HFFc6 (cell line): ENCODE measurements around the gene HOXA5. TPM values are rescaled to one million over a fixed set of nuclear protein-coding genes. Genes with fewer than 3 reads are reported as not detected.

Source experiments
- DNase-seq: peaks from one replicate; pipeline ENCODE4 v3.0.0-alpha.2; 2018
- H3K27ac Mint-ChIP-seq: 2 replicates; pipeline ENCODE4 v1.8.0; 2020; ENCODE audit warnings: mild to moderate bottlenecking, mixed read lengths
- H3K27me3 Mint-ChIP-seq: 2 replicates; pipeline ENCODE4 v1.8.0; 2021; ENCODE audit warnings: mild to moderate bottlenecking, moderate library complexity, mixed read lengths; ENCODE audit not compliant: insufficient read depth
- H3K36me3 Mint-ChIP-seq: 2 replicates; pipeline ENCODE4 v1.8.0; 2021; ENCODE audit warnings: low read depth, mixed read lengths
- H3K4me1 Mint-ChIP-seq: 2 replicates; pipeline ENCODE4 v1.8.0; 2020; ENCODE audit warnings: low read depth, mixed read lengths
- H3K4me3 Mint-ChIP-seq: 2 replicates; pipeline ENCODE4 v1.8.0; 2020; ENCODE audit warnings: mild to moderate bottlenecking, moderate library complexity, mixed read lengths
- H3K9me3 Mint-ChIP-seq: 2 replicates; pipeline ENCODE4 v1.8.0; 2020; ENCODE audit warnings: mild to moderate bottlenecking, mixed read lengths
- CTCF ChIP-seq: fragments of 200-600 bp; sonication (generic); IDR thresholded peaks from 2 replicates; pipeline ENCODE4 v1.5.0; 2021; ENCODE audit warnings: antibody characterized with exemption, mild to moderate bottlenecking
- total RNA-seq, 6 experiments: library from RNA; stranded (reverse); fragmentation: NEBNext Ultra II Directional; extraction: Animal tissue kit (Norgen Biotek cat#: 25700); gene quantifications; 2 replicates in 1 of 6; 3 replicates in 5 of 6; pipeline ENCODE4 v1.2.3, GENCODE V29; 2021

HOXA5 gene
- total RNA-seq, 6 experiments from 2014 or later, result 2.0 to 3.8 (median 2.8) TPM

DNA sequence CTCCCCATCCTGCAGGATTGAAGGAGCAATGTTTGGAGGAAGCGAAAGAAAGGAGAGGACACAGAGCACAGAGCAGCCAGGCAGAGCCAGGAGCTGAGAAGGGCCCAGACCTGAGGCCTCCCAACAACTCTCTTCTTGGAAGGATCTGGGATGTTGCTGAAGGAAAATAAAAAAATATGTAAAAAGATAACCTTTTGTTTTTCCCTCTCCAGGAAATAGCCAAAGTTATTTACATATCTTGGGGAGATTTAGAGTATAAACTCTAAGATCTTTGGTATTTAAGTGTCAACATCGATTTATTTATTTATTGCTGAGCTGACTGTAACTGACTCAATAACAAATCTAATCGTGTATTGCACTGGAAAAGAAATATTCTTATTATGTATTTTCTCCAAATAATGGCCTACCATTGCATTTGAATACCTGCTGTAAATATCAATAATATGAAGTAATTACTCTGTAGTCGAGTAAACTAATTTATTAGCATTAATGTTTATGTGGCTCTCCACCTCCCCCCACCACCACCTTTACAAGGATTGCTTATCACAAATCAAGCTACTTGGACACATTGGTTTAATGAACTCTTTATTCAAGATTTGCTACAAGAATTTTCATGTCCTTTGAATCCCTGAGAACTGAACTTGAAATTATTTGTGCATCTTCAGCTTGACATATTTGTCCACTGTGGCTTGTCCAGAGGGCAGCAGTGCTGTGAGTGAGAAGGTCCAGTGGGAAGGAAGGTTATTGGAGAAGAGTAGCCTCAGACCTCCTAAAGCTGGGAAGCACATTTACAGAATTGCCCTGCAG is 43.4 kb upstream of the HOXA5 start:
- H3K4me3 Mint-ChIP-seq, result peak overlapping the region; percentile 93
- H3K27me3 Mint-ChIP-seq, result peaks cover 23% of the 10 kb centered on the region
- no peaks in the 10 kb centered on the region for H3K9me3 Mint-ChIP-seq
- TF ChIP-seq CTCF, result no peak
- H3K4me1 Mint-ChIP-seq, result peaks cover 69% of the 10 kb centered on the region
- no peak for DNase-seq
- H3K27ac Mint-ChIP-seq, result peak overlapping the region; percentile 97
- H3K36me3 Mint-ChIP-seq, result peaks cover 39% of the 10 kb centered on the region

DNA sequence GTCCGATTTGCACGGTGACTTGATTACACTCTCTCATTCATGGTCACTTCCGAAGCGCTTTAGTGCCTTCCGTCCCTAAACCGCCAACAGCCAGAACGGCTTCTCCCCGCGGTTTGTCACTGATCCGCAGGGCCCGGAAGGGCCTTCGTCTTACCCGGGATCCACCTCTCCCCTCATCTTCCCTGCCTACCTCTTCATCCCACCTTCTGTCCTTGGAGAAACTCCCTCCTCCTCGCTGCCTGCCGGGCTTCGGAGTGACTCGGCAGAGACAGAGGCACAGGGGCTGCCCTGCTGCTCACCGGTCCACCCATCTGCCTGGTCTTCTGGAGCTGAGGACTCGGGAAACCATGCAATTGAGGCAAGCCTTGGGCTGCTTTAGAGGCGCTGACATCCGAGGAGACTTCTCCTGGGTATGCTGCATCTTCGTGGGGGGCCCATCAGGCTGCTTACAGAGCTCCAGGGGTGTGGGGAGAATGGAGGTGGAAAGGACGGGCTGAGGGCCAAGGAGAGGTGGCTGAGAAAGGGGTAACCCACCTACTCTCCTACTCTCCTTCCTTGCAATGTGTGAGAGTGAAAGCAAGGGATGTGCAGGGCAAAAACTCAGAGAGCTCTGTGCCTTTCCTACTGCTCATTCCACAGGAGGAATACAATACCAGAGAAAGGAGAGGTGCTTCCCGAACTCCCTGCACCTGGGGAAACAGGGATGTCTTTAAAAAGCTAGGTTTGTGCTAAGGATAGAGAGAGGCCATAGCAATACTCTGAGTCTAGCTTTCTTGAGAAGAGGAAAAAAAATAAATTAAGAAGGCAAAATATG is 42.6 kb upstream of the HOXA5 start:
- peak overlapping the region; percentile 97 for H3K27ac Mint-ChIP-seq
- H3K9me3 Mint-ChIP-seq, result no peaks in the 10 kb centered on the region
- peaks cover 71% of the 10 kb centered on the region for H3K4me1 Mint-ChIP-seq
- DNase-seq, result no peak
- peaks cover 31% of the 10 kb centered on the region for H3K36me3 Mint-ChIP-seq
- TF ChIP-seq CTCF, result no peak
- peak overlapping the region; percentile 93 for H3K4me3 Mint-ChIP-seq
- H3K27me3 Mint-ChIP-seq, result peaks cover 23% of the 10 kb centered on the region

DNA sequence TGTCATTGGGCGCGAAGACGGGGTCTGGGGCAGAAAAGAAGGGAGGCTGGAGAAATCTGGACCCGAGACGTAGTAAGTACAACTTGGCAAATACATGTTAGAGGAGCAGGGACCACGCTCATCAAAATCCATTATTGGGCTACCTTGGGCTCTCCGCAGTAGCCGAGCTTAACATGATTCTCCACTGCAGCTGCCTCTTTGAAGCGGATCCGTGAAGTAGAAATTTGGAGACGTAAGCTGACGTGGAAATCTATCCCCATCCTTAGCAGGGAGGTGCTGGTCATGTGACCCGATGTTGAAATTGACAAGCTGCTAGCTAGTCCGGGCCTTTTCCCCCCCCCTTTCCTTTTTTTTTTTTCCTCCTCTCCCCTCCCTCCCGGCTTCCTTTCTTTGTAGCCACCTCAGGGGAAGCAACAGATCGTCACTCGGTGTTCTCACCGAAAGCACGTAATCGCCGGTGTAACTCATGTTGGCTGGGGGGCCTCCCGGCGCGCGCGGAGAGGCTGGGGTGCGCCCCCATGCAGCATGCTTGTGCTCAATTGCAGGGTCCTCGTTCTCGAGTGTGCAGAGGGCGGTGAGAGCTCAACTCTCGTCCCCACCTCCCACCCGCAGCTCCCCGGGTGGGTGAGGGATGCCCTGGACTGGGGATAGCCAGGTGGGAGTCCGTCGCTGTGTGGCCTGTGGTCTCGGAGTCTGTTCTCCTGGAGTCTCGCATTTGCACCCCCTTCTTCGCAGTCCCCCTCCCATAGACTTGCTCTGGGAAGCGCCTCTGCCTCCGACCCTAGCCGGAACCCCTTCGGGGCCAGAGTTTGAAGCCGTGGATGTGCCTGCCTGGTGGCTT is 41.8 kb upstream of the HOXA5 start, which contains the start of gene HOXA11:
TSS of gene HOXA11 (minus strand) at position 220 of the 841 bp plus-strand sequence. CDS start at position 132, 88 bp downstream.
- peaks cover 23% of the 10 kb centered on the region for H3K27me3 Mint-ChIP-seq
- TF ChIP-seq CTCF, result no peak
- H3K4me1 Mint-ChIP-seq, result peaks cover 71% of the 10 kb centered on the region
- DNase-seq, result peak; percentile 97
- H3K9me3 Mint-ChIP-seq, result no peaks in the 10 kb centered on the region
- peaks cover 29% of the 10 kb centered on the region for H3K36me3 Mint-ChIP-seq
- peak within 1 kb of the TSS; percentile 93 for H3K4me3 Mint-ChIP-seq
- peak within 1 kb of the TSS; percentile 97 for H3K27ac Mint-ChIP-seq

- peaks cover 31% of the 10 kb centered on the region for H3K36me3 Mint-ChIP-seq
- no peak for DNase-seq
- H3K4me3 Mint-ChIP-seq, result peak overlapping the region; percentile 93
- peaks cover 65% of the 10 kb centered on the region for H3K4me1 Mint-ChIP-seq
- no peak for TF ChIP-seq CTCF
- H3K27ac Mint-ChIP-seq, result peak overlapping the region; percentile 97
- no peaks in the 10 kb centered on the region for H3K9me3 Mint-ChIP-seq
- H3K27me3 Mint-ChIP-seq, result peaks cover 27% of the 10 kb centered on the region
These were observed 41.0 kb upstream of the HOXA5 start for GRCh38 chr7:27184337-27185012.
